MG63 (cell line): ENCODE measurements around the gene LGSN. TPM values are rescaled to one million over a fixed set of nuclear protein-coding genes. Genes with fewer than 3 reads are reported as not detected.
"Not testable (repeated sequence)": the region's sequence is repeated elsewhere in the genome, so short reads cannot be mapped to it uniquely, and the experiment has no call there.

Source experiments
- DNase-seq: peaks from one replicate; pipeline ENCODE4 v3.0.0-alpha.2; 2020
- H3K27me3 ChIP-seq: fragments of 250-450 bp; sonication (Bioruptor Pico); 2 replicates; pipeline ENCODE4 v1.5.1; 2020; ENCODE audit warnings: mild to moderate bottlenecking, moderate library complexity
- H3K36me3 ChIP-seq: fragments of 250-450 bp; sonication (Bioruptor Pico); 2 replicates; pipeline ENCODE4 v1.5.1; 2020; ENCODE audit warnings: mild to moderate bottlenecking, moderate library complexity
- H3K4me3 ChIP-seq: fragments of 250-450 bp; sonication (Bioruptor Pico); 2 replicates; pipeline ENCODE4 v1.5.1; 2020; ENCODE audit warnings: mild to moderate bottlenecking, moderate library complexity
- H3K9me3 ChIP-seq: fragments of 250-450 bp; sonication (Bioruptor Pico); 2 replicates; pipeline ENCODE4 v1.5.1; 2020; ENCODE audit warnings: mild to moderate bottlenecking, moderate library complexity
- total RNA-seq: library from RNA; depleted of rRNA; stranded (reverse); fragments of >200 nt; shearing (Covaris generic); gene quantifications from 2 replicates; pipeline ENCODE4 v1.2.3, GENCODE V29; 2014; ENCODE audit warnings: low replicate concordance

The LGSN gene
- total RNA-seq, 1 experiment from 2014 or later = not detected

DNA sequence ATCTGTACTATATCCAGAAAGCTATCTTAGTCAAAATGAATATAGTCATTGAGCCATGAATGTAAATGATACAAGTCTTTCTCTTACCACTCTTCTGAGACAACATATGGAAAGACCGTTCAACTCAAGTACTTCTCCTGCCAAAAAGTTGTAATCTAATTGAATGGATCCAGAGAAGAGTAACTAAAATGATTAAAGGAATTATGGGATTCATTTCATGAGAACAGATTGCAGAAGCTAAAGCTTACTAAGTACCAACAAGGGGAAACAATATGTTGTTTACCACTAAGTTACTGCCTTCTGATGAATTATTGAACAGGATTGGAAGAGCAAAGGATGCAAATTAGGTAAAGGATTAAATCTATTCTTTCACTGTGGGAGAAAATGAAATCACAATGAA, 2.0 kb upstream of the LGSN start:
- Histone ChIP-seq H3K4me3 (no peak overlapping the region), H3K9me3 (no peaks in the 10 kb centered on the region), H3K27me3 (no peaks in the 10 kb centered on the region), H3K36me3 (no peaks in the 10 kb centered on the region)
- DNase-seq = no peak

DNA sequence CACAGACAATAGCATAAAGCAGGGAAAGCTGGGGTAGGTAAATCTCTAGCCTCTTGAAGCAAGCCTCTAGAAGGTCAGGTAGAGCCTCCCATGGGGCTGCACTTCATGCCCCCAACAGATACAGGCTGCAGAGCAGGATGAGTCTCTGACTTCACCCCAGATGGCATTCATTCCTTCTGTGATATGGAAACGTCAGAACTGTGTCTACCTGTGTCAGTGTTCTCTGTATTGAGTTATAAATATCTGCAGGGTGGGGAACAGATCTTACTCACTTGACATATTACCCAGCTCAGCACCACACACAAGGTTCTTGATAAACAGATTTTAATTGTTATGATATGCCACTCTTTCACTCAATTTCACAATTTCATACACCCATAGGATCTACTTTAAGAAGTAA, 2.1 kb downstream of the LGSN start:
- H3K27me3 ChIP-seq = no peaks in the 10 kb centered on the region
- H3K4me3 ChIP-seq = no peak overlapping the region
- H3K36me3 ChIP-seq = no peaks in the 10 kb centered on the region
- no peak for DNase-seq
- H3K9me3 ChIP-seq = no peaks in the 10 kb centered on the region

DNA sequence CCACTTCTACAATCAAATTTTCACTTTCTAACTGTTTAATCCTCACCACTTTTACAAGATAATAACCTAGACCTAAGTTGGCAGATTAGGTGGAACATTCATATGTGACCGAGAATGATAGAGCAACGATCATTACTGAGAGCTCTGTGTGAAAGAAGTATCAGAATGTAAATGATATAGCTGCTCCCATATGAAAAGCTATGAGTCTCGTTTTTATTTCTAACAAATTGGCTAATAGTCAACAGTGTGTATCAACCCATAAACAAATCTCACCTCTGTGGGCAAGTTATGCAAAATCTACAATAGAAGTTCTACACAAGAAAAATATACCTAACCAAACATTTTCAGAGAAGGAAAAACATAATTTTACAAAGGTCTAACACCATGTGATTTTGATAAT, 3.7 kb downstream of the LGSN start:
- Histone ChIP-seq H3K27me3 (no peaks in the 10 kb centered on the region), H3K36me3 (no peaks in the 10 kb centered on the region), H3K9me3 (no peaks in the 10 kb centered on the region), H3K4me3 (no peak overlapping the region)
- DNase-seq = no peak

DNA sequence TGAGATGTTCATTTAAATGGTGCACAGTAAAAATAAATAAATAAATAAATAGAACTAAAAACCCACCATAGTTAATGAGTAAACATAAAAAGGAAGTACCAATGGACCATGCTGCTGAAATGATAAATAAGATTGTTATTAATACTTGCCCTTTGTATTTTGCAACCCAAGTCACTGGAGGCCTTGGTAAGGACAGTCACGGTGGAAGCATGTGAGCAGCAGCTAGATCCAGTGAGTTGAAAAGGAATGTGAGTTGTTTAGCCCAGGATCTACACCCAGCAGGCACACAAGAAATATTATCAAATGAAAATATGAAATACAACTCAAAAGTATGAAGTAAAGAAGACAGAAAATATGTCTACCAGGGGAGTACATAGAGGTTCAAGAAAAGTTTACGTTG, 6.7 kb downstream of the LGSN start:
- no peaks in the 10 kb centered on the region for H3K36me3 ChIP-seq
- no peak overlapping the region for H3K4me3 ChIP-seq
- no peak for DNase-seq
- H3K9me3 ChIP-seq = no peaks in the 10 kb centered on the region
- no peaks in the 10 kb centered on the region for H3K27me3 ChIP-seq

DNA sequence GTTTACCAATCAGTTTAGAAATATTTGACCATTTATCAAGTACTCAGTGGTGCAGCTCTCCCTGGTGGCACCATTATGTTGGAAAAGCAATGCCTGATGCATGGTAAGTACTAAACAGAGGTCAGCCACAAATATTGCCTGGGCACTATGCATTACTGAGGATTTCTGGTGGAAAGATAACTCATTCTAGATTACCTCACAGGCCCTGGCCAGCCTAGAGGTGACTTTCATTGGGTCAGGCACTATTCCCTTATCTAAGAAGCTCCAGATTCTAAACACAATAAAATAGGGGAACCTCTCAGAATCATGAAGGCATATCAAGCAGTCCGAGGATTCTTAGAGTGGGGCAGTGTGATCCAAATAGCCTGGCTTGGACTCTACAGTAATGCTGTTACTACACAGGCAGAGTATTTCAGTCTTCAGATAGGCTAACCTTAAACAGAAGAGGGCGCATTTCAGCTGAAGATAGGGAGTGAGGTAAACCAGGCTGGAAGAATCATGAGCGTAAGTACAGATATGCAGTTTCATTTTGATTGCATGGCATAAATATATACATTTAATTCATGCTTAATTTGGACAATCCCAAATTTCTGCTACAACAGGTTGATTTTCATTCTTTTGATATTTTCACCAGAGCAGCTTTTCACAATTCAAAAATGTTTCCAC, 12.1 kb downstream of the LGSN start:
- no peaks in the 10 kb centered on the region for H3K27me3 ChIP-seq
- H3K9me3 ChIP-seq = no peaks in the 10 kb centered on the region
- H3K36me3 ChIP-seq = no peaks in the 10 kb centered on the region
- DNase-seq = no peak
- H3K4me3 ChIP-seq = no peak overlapping the region

DNA sequence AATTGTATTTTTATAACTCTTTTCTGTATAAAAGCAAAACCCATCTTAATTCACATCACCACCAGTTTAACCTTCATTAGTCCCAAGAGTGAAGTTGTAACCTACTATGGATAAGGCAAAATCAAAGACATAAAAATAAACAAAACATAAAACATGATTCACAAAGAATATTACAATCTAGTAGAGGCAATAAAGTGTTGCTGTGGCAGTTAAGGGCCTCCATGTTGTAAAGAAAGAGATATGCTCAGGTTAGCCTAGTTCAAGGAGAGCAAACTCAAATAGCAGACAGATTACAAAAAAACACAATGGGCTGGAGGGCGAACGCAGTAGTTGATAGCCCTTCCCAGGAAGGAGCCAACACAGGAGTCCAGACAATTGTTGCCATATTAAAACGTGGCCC, 13.4 kb downstream of the LGSN start:
- DNase-seq = no peak
- Histone ChIP-seq H3K9me3 (no peaks in the 10 kb centered on the region), H3K4me3 (no peak overlapping the region), H3K36me3 (no peaks in the 10 kb centered on the region), H3K27me3 (no peaks in the 10 kb centered on the region)

DNA sequence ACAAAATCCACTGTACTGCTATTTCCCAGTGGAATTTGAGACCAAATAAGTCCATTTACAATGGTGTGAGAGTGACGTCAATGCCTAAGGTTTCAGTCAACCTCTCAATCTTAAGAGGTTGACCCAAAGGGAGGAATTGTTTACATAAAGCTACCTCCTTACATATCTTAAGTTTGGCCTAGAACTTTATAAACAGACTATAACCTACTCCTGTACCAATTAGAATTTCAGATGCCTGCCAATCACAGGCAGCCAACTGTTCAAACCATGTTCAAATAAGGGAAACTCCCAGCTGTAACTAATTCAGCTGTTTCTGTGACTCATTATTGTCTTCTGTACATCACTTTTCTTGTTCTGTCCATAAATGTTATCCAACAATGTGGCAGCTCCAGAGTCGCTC, 14.5 kb downstream of the LGSN start:
- no peak for DNase-seq

DNA sequence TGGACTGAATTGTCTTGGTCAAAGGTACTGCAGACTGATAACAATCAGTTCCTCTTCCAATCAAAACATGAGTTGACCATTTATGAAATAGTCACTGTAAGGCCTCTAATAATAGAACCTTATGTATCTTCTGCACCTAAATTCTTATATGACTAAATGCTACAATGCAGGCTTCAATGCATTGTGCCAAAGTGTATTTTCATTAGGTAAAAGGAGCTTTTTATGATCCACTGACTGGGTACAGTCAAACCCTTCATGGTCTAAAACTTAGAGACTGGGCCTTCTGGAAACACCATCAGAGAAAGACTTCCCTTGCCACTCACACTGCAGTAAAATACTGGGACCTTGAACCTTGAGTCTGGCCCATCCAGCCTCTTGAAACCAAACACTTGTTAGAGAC, 16.3 kb downstream of the LGSN start:
- H3K36me3 ChIP-seq = no peaks in the 10 kb centered on the region
- H3K4me3 ChIP-seq = no peak overlapping the region
- no peaks in the 10 kb centered on the region for H3K27me3 ChIP-seq
- DNase-seq = no peak
- H3K9me3 ChIP-seq = no peaks in the 10 kb centered on the region

More for the DNA sequence above, 14.5 kb downstream of the LGSN start:
- Histone ChIP-seq H3K36me3 (no peaks in the 10 kb centered on the region), H3K9me3 (no peaks in the 10 kb centered on the region), H3K4me3 (no peak overlapping the region), H3K27me3 (no peaks in the 10 kb centered on the region)

DNA sequence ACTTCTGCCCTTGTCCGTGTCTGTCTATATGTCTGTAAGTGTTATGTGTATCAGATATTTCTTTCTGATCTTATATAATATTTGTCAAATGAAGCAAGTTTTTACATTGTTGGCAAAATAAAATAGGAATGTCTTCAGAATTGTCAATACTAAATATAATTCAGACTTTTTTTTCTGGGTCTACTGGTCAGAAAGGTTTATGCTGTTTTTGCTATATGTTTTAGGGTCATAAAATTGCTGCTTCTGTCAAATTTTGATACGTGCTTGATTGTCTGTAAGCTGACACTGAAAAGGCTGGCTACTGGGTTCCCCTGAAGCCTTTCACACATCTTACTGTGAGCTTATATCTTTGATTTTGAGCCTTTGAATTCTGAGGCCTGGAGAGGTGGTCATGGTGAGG, 20.1 kb downstream of the LGSN start:
- H3K4me3 ChIP-seq = no peak overlapping the region
- H3K27me3 ChIP-seq = no peaks in the 10 kb centered on the region
- H3K9me3 ChIP-seq = no peaks in the 10 kb centered on the region
- no peaks in the 10 kb centered on the region for H3K36me3 ChIP-seq
- DNase-seq = no peak

DNA sequence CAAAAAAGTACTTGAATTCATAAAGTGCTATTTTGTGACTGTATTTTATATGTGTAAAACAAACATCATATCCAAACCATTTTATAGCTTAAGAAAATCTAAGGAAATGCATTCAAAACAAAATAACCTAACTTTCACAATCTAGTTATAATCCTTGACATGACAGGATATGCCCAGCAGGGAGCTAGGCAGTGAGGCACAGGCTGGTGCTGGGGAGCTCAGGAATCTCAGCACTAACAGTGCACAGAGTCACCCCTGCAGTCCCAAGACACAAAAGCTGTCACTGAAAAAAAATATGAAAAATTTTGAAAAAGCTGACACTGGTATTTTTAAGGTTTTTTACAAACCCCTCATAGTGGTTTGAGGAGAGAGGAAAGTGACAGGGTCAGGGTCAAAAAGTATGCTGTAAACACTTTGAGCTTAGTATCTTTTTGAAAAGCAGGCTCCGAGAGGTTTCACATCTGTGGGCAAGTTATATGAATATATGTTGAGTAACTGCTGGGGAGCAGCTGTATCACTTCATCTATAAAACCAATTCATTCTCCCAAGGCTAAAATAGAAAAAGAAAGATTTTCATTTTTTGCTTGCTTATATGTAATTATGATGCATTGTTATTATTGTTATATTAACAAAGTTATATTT, 24.1 kb downstream of the LGSN start:
- no peak for DNase-seq
- no peaks in the 10 kb centered on the region for H3K9me3 ChIP-seq
- no peaks in the 10 kb centered on the region for H3K36me3 ChIP-seq
- no peak overlapping the region for H3K4me3 ChIP-seq
- no peaks in the 10 kb centered on the region for H3K27me3 ChIP-seq

DNA sequence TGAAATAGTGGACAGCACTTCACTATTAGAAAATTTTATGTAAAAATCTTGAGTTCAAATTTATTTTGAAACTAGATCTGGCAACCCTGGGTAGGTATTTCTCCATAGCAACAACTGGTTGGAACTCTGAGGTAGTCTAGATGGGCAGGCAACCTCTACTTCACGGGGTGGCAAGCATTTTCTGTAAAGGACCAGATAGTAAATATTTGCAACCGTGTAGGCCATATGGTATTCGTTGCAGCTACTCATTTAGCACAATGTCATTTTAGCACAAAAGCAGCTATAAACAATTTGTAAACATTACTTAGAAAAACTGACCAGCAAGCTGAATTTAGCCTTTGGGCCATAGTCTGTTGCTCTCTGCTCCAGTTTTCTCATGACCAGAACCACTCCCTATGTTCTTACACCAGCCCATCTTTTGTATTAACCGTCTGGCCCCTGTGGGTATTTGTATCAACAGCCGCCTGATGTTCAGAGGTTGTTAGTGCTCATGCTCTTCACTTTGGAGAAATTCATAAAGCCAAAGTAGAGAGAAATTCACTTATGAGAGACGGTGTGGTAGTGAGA, 29.2 kb downstream of the LGSN start:
- DNase-seq = no peak
- H3K27me3 ChIP-seq = no peaks in the 10 kb centered on the region

DNA sequence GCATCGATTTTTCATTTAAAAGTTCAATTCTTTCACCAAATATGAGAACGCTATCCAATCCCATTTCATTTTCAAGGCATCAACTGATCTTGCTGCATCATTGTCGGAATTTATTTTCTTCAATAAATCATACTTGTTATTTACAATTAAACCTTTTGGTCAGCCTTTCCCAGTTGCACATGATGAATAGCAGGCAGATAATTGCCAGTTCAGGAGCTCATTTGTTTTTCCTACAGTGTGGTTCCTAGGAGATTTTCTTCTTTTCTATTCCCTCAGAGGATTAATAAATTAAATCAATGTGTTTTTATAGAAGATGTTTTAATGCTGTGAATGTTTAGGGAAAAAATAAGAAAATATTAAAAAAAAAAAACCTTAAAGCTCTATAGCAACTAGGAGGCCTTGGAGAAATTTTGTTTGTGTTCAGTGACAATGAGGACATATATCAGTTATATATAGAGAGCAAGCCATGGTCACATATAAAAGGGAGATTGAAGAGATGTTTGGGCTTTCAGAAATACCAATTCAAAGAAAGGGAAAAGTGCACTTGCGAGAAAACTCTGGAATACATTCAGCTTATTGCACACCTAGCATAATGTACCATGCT, 30.4 kb downstream of the LGSN start:
- H3K36me3 ChIP-seq = no peaks in the 10 kb centered on the region
- no peak for DNase-seq
- no peak overlapping the region for H3K4me3 ChIP-seq

More for the DNA sequence above, 29.2 kb downstream of the LGSN start:
- no peaks in the 10 kb centered on the region for H3K9me3 ChIP-seq
- no peaks in the 10 kb centered on the region for H3K36me3 ChIP-seq
- no peak overlapping the region for H3K4me3 ChIP-seq

DNA sequence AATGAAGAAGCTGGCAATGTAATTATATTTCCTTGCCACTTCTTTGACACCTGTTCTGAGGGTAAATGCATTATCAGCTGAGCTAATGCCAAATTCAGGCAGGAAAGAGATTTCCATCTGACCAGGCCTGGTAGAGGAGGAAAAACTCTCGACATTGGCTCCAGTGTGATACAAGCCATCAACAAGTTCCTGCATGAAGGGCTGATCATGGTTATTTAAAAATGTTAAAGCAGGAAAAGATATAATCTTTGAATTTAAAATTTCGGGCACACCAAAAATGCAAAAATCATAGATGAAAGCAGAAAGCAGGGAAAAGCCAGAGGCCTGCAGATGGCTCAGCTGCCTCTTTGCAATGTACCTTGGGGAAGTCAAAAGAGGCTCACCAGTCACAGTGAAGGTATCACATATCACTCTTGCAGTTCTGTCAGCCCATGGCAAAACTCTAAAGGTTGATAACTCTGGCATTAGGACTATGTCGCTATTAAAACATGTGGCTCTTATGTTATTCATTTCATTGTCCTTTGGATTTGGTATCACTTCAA, 39.1 kb downstream of the LGSN start:
- Histone ChIP-seq H3K36me3 (no peaks in the 10 kb centered on the region), H3K9me3 (no peaks in the 10 kb centered on the region), H3K4me3 (no peak overlapping the region), H3K27me3 (no peaks in the 10 kb centered on the region)
- DNase-seq = no peak

More for the DNA sequence above, 30.4 kb downstream of the LGSN start:
- H3K27me3 ChIP-seq = no peaks in the 10 kb centered on the region
- H3K9me3 ChIP-seq = no peaks in the 10 kb centered on the region

DNA sequence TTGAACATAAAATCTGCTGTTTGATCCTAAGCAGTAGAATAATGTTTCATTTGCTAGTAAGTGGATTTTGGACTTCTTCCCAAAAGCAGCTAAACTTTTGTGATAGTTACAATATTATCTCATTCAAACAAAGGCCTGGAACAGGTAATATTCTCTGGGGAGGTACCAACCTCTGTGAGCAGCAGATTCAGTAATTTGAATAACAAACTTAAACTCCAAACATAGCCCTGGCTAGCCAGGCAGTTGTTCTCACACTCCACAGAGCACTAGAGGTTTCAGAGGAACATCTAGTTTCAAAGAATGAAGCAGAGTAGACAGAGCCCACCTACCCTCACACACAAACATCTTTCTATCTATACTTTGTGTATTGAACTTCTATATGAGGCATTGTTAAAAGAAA, 40.9 kb downstream of the LGSN start:
- Histone ChIP-seq H3K9me3 (no peaks in the 10 kb centered on the region), H3K27me3 (no peaks in the 10 kb centered on the region), H3K4me3 (no peak overlapping the region), H3K36me3 (no peaks in the 10 kb centered on the region)
- no peak for DNase-seq

DNA sequence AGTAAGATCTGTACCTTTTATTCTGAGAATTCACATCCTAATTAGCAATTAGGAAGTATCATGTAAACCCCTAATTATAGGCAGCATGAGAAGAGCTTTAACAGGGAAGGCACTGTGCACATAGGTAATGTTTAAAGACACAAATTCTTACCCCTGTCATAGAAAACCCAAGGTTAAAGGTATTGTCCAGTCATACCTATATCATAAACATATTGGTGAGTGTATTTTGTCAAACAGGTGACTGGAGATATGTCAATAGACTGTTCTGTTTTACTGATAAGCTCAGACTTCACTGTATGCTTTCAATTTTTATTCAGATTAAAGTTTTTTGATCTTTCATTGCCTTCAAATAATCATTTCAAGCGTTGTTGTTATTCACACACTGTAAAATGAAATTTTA, 43.8 kb downstream of the LGSN start:
- DNase-seq = no peak
- no peaks in the 10 kb centered on the region for H3K27me3 ChIP-seq
- H3K36me3 ChIP-seq = no peaks in the 10 kb centered on the region
- H3K9me3 ChIP-seq = no peaks in the 10 kb centered on the region
- no peak overlapping the region for H3K4me3 ChIP-seq

DNA sequence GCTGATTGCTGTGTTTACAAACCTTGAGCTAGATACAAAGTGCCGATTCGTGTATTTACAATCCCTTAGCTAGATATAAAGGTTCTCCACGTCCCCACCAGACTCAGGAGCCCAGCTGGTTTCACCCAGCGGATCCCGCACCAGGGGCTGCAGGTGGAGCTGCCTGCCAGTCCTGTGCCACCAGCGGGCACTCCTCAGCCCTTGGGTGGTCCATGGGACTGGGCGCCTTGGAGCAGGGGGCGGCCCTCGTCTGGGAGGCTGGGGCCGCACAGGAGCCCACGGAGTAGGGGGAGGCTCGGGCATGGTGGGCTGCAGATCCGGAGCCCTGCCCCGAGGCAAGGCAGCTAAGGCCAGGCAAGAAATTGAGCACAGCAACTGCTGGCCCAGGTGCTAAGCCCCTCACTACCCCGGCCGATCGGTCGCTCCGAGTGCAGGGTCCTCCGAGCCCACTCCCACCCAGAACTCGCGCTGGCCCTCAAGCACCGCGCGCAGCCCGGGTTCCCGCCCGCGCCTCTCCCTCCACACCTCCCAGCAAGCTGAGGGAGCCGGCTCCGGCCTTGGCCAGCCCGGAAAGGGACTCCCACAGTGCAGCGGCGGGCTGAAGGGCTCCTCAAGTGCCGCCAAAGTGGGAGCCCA, 44.9 kb downstream of the LGSN start:
- not testable (repeated sequence) for DNase-seq, H3K27me3 ChIP-seq, H3K36me3 ChIP-seq, H3K4me3 ChIP-seq, H3K9me3 ChIP-seq

DNA sequence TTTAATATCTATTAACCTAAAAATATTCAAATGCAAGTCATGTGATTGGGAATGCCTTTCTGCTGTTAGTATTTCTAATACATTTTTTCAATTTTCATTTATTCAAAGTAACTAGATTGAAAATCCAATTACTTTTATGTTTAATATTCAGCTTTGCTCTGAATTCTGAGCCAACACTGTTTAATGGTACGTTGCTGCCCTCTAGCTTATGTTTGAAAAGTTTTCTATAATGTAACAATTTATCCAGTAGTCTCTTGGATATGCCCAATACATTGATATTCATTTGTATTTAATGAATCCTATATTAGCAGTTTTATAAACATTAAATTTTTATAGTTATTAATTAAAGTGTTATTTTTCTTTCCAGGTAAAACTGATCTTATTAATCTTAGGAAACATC, 47.4 kb downstream of the LGSN start:
- H3K4me3 ChIP-seq = no peak overlapping the region
- no peaks in the 10 kb centered on the region for H3K36me3 ChIP-seq
- no peak for DNase-seq
- H3K27me3 ChIP-seq = no peaks in the 10 kb centered on the region
- H3K9me3 ChIP-seq = no peaks in the 10 kb centered on the region
